Rectal smooth muscle tissue (tissue), 1 donor: ENCODE data around the gene ITPKC.

Experiments
- H3K27ac ChIP-seq: one replicate; pipeline ENCODE4 v1.7.0; 2013; ENCODE audit warnings: low read depth, low read length, inconsistent platforms
- H3K27me3 ChIP-seq: one replicate; pipeline ENCODE4 v1.7.0; 2013; ENCODE audit warnings: low read length; ENCODE audit not compliant: control insufficient read depth, insufficient read depth
- H3K36me3 ChIP-seq: one replicate; pipeline ENCODE4 v1.7.0; 2013; ENCODE audit warnings: low read length; ENCODE audit not compliant: control insufficient read depth, insufficient read depth
- H3K4me1 ChIP-seq: one replicate; pipeline ENCODE4 v1.7.0; 2013; ENCODE audit warnings: low read length; ENCODE audit not compliant: control insufficient read depth, insufficient read depth
- H3K4me3 ChIP-seq: one replicate; pipeline ENCODE4 v1.7.0; 2013; ENCODE audit warnings: low read length
- H3K9ac ChIP-seq: one replicate; pipeline ENCODE4 v1.7.0; 2013; ENCODE audit warnings: low read length

Gene ITPKC

DNA sequence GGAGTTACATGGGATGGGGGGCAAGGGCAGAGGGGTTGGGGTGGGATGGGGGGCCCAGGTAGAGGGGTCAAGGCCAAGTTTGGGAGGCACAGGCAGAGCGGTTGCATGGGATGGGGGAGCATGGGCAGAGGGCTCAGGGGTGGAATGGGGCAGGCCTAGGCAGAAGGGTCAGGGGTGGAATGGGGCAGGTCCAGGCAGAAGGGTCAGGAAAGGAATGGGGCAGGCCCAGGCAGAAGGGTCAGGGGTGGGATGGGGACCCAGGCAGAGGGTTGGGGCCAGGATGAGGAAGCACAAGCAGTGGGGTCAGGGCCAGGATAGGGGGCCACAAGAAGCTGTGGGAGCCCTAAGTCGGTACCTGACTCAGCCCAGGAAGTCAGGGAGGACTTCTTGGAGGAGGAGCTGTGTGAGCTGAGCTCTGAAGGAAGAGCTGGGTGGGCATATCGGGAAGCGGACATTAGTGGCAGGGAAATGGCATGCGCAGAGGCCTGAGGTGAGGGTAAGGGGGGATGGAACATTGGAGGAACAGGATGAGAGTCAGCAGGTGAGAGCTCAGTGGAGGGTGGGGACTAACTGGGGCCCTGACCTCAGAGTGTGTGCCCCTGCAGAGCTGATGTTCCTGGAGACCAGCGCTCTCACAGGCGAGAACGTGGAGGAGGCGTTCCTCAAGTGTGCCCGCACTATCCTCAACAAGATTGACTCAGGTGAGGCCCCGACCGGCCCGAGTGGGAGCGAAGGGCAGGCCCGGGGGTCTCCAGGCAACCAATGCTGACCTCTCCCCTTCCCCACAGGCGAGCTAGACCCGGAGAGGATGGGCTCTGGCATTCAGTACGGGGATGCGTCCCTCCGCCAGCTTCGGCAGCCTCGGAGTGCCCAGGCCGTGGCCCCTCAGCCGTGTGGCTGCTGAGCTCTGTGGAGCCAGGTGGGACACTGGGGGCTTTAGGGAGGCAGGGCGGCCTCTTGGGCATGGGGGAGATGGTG, 69.4 kb downstream of the ITPKC start:
- peaks cover 3% of the 10 kb centered on the region for H3K36me3 ChIP-seq
- no peak overlapping the region for H3K9ac ChIP-seq
- no peaks in the 10 kb centered on the region for H3K4me1 ChIP-seq
- H3K27me3 ChIP-seq: no peaks in the 10 kb centered on the region
- no peak overlapping the region for H3K27ac ChIP-seq
- no peak overlapping the region for H3K4me3 ChIP-seq
